ENCODE data around the gene SVBP. TPM values are rescaled to one million over a fixed set of nuclear protein-coding genes. Genes with fewer than 3 reads are reported as not detected.

Gene SVBP
- polyA plus RNA-seq, 1 donor (not counting 4 experiments of a cell fraction or from before 2014, with no cell fraction given), result 15.5 TPM

DNA sequence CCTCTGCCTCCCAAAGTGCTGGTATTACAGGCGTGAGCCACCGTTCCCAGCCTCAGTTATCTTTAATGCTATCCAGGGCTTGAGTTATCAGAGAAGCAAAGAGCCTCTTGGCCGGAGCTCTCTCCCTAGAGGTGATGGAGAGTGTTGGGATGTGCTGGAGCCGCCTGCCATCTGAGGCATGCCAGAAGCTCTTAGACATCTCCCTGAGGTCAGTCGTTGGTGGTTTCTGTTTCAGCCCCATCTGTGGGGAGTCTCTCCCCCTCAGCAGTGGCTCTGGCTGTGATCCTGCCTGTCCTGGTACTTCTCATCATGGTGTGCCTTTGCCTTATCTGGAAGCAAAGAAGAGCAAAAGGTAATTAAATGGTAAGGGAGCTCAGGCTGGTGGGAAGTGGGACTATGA is 17.6 kb upstream of the SVBP start:
- H3K4me2 ChIP-seq (ENCODE audit: control insufficient read depth, extremely low read depth, insufficient read depth, low read depth, low read length), result no peak overlapping the region
- H3K4me3 ChIP-seq (ENCODE audit: control insufficient read depth in 2 of 3, extremely low read depth in 1 of 3, insufficient read depth in 2 of 3, low read depth in 1 of 3, low read length in 3 of 3), result no peak overlapping the region
- H3K27ac ChIP-seq (ENCODE audit: control insufficient read depth, insufficient read depth, low read length), result no peak overlapping the region
- H3K4me1 ChIP-seq (ENCODE audit: control insufficient read depth, extremely low read depth, insufficient read depth, low read length), result no peaks in the 10 kb centered on the region
- no peak overlapping the region for H2AFZ ChIP-seq (ENCODE audit: control insufficient read depth, low read length)
- dilution Hi-C loops (cut with MboI; ENCODE audit: extremely low pct_ligation_motif_present, low sequenced_read_pairs), result no loop called here
- H3K9me1 ChIP-seq (ENCODE audit: control insufficient read depth, extremely low read depth, insufficient read depth, low read length), result no peaks in the 10 kb centered on the region
- DNase-seq (ENCODE audit: low read depth, low spot score), result no peak
- H3K9ac ChIP-seq (ENCODE audit: control insufficient read depth, extremely low read depth, insufficient read depth, low read length), result no peak overlapping the region
- H3K79me2 ChIP-seq (ENCODE audit: control insufficient read depth, insufficient read depth, low read length), result no peaks in the 10 kb centered on the region
- H3K9me3 ChIP-seq (ENCODE audit: control insufficient read depth, low read depth, low read length), result no peaks in the 10 kb centered on the region
- H3K36me3 ChIP-seq (ENCODE audit: control insufficient read depth in 2 of 2, extremely low read depth in 1 of 2, insufficient read depth in 2 of 2, low read length in 2 of 2), result peaks cover 0 to 2% of the 10 kb centered on the region in 2 experiments
- TF ChIP-seq, protein P1, sequence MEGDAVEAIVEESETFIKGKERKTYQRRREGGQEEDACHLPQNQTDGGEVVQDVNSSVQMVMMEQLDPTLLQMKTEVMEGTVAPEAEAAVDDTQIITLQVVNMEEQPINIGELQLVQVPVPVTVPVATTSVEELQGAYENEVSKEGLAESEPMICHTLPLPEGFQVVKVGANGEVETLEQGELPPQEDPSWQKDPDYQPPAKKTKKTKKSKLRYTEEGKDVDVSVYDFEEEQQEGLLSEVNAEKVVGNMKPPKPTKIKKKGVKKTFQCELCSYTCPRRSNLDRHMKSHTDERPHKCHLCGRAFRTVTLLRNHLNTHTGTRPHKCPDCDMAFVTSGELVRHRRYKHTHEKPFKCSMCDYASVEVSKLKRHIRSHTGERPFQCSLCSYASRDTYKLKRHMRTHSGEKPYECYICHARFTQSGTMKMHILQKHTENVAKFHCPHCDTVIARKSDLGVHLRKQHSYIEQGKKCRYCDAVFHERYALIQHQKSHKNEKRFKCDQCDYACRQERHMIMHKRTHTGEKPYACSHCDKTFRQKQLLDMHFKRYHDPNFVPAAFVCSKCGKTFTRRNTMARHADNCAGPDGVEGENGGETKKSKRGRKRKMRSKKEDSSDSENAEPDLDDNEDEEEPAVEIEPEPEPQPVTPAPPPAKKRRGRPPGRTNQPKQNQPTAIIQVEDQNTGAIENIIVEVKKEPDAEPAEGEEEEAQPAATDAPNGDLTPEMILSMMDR (optimal IDR thresholded peaks at IDR 0.05 in 1 of 3, IDR thresholded peaks at IDR 0.05 in 1 of 3, conservative IDR thresholded peaks at IDR 0.05 in 1 of 3; ENCODE audit: extremely low read depth in 1 of 3, insufficient read depth in 2 of 3, low read length in 3 of 3), result no peak
- TF ChIP-seq EZH2 (IDR thresholded peaks at IDR 0.05; ENCODE audit: low read length), result no peak
- FAIRE-seq, result no peak
- H3K27me3 ChIP-seq (ENCODE audit: control insufficient read depth, extremely low read depth, insufficient read depth, low read length), result no peaks in the 10 kb centered on the region
- no peaks in the 10 kb centered on the region for H4K20me1 ChIP-seq (ENCODE audit: control insufficient read depth, extremely low read depth, insufficient read depth, low read length)

DNA sequence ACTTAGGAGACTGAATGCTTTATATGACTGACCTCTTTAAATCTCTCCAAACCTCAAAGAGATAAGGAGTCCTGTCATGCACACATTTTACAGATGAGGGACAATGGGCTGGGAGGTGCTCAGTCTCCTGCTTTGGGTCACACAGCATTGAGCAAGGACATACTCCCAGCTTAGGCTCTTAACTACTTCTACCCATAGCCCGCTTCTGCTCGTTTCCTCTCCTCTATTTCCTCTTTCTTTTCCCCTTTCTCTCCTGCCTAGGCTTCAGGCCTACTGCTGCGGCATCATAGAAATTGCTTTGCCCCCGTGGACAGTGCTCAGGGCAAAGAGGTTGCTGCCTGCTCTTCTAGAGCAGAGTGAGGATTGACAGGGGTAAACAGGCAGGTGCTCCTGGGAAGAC is 16.8 kb upstream of the SVBP start:
- dilution Hi-C loops (cut with MboI; ENCODE audit: extremely low pct_ligation_motif_present, low sequenced_read_pairs), result no loop called here
- Histone ChIP-seq H3K9ac (ENCODE audit: control insufficient read depth, extremely low read depth, insufficient read depth, low read length) (no peak overlapping the region), H3K79me2 (ENCODE audit: control insufficient read depth, insufficient read depth, low read length) (no peaks in the 10 kb centered on the region), H3K9me1 (ENCODE audit: control insufficient read depth, extremely low read depth, insufficient read depth, low read length) (no peaks in the 10 kb centered on the region), H4K20me1 (ENCODE audit: control insufficient read depth, extremely low read depth, insufficient read depth, low read length) (no peaks in the 10 kb centered on the region), H3K4me1 (ENCODE audit: control insufficient read depth, extremely low read depth, insufficient read depth, low read length) (no peaks in the 10 kb centered on the region), H3K27ac (ENCODE audit: control insufficient read depth, insufficient read depth, low read length) (no peak overlapping the region), H3K4me3 (ENCODE audit: control insufficient read depth in 2 of 3, extremely low read depth in 1 of 3, insufficient read depth in 2 of 3, low read depth in 1 of 3, low read length in 3 of 3) (no peak overlapping the region), H2AFZ (ENCODE audit: control insufficient read depth, low read length) (no peak overlapping the region), H3K9me3 (ENCODE audit: control insufficient read depth, low read depth, low read length) (no peaks in the 10 kb centered on the region), H3K4me2 (ENCODE audit: control insufficient read depth, extremely low read depth, insufficient read depth, low read depth, low read length) (no peak overlapping the region), H3K27me3 (ENCODE audit: control insufficient read depth, extremely low read depth, insufficient read depth, low read length) (no peaks in the 10 kb centered on the region), H3K36me3 (ENCODE audit: control insufficient read depth in 2 of 2, extremely low read depth in 1 of 2, insufficient read depth in 2 of 2, low read length in 2 of 2) (peaks cover 0 to 2% of the 10 kb centered on the region in 2 experiments)
- DNase-seq (ENCODE audit: low read depth, low spot score) (no peak), FAIRE-seq (no peak)
- TF ChIP-seq, protein P1 (optimal IDR thresholded peaks at IDR 0.05 in 1 of 3, IDR thresholded peaks at IDR 0.05 in 1 of 3, conservative IDR thresholded peaks at IDR 0.05 in 1 of 3; ENCODE audit: extremely low read depth in 1 of 3, insufficient read depth in 2 of 3, low read length in 3 of 3), result no peak
